GM10266 (cell line): Measurements from ENCODE around the gene LRFN4.

ENCODE experiments used
- DNase-seq: peaks from one replicate; pipeline ENCODE4 v3.0.0; 2012; ENCODE audit errors: extremely low spot score
- CTCF ChIP-seq: IDR thresholded peaks from 2 replicates; pipeline ENCODE4 v1.5.1; 2012; ENCODE audit warnings: mild to moderate bottlenecking, low read depth; ENCODE audit not compliant: control insufficient read depth, insufficient read depth; ENCODE audit errors: missing control alignments

The LRFN4 gene

GRCh38 chr11:66850235-66850587 lies 6.7 kb upstream of the LRFN4 start:
- DNase-seq = no peak
- no peak for TF ChIP-seq CTCF

GRCh38 chr11:66850588-66851238 lies 6.2 kb upstream of the LRFN4 start:
- TF ChIP-seq CTCF = no peak

GRCh38 chr11:66851239-66851596 lies 5.6 kb upstream of the LRFN4 start:
- no peak for DNase-seq

More at GRCh38 chr11:66850588-66851238, 6.2 kb upstream of the LRFN4 start:
- DNase-seq = no peak

GRCh38 chr11:66851698-66852465 lies 5.0 kb upstream of the LRFN4 start:
- TF ChIP-seq CTCF = peak; percentile 29
- no peak for DNase-seq

More at GRCh38 chr11:66851239-66851596, 5.6 kb upstream of the LRFN4 start:
- TF ChIP-seq CTCF = no peak

GRCh38 chr11:66852466-66853241 lies 4.2 kb upstream of the LRFN4 start:
- no peak for DNase-seq
- TF ChIP-seq CTCF = no peak

- no peak for TF ChIP-seq CTCF
- DNase-seq = no peak
These were observed 3.3 kb upstream of the LRFN4 start for GRCh38 chr11:66853242-66854229.
